ENCODE data around the gene PGAP3. TPM values are rescaled to one million over a fixed set of nuclear protein-coding genes. Genes with fewer than 3 reads are reported as not detected.
A peak's percentile ranks its signal among the peaks of the same experiment; 100 is the strongest.
"Not testable (repeated sequence)": the region's sequence is repeated elsewhere in the genome, so short reads cannot be mapped to it uniquely, and the experiment has no call there.

The PGAP3 gene
- total RNA-seq, 6 donors from 2014 or later = 15.2 to 64.0 (median 27.9) TPM

GRCh38 chr17:39726617-39727016 is 38.8 kb upstream of the PGAP3 start:
- peaks cover 3 to 57% (median 42%) of the 10 kb centered on the region in 4 donors for H3K36me3 ChIP-seq
- H3K27ac ChIP-seq = no peak overlapping the region
- H3K4me1 ChIP-seq = peaks cover 10 to 31% (median 15%) of the 10 kb centered on the region in 4 donors
- H3K27me3 ChIP-seq = no peaks in the 10 kb centered on the region
- no peak for TF ChIP-seq EP300 (IDR thresholded peaks at IDR 0.05)
- TF ChIP-seq POLR2A (IDR thresholded peaks at IDR 0.05) = no peak
- no peak for TF ChIP-seq POLR2AphosphoS5 (IDR thresholded peaks at IDR 0.05)
- TF ChIP-seq CTCF (IDR thresholded peaks at IDR 0.05) = no peak
- ATAC-seq (ENCODE audit: low FRiP score in 2 of 2) (no peak), DNase-seq (peak in 1 of 2 donors; percentile 56)
- 84 to 89% methylated on average over 5 to 9 of the region's 9 CpGs for WGBS, 2 donors
- H3K9me3 ChIP-seq = no peaks in the 10 kb centered on the region
- H3K4me3 ChIP-seq = no peak overlapping the region

- not testable (repeated sequence) for H3K27ac ChIP-seq; H3K27me3 ChIP-seq; DNase-seq; ATAC-seq (ENCODE audit: low FRiP score in 2 of 2); H3K4me3 ChIP-seq; H3K9me3 ChIP-seq
- H3K36me3 ChIP-seq = peaks cover 3 to 62% (median 42%) of the 10 kb centered on the region in 4 donors
- 95% methylated on average over 1 of the region's 1 CpG for WGBS, 2 donors
- peaks cover 10 to 28% (median 13%) of the 10 kb centered on the region in 4 donors for H3K4me1 ChIP-seq
Observed at GRCh38 chr17:39725923-39726322, 38.1 kb upstream of the PGAP3 start.

GRCh38 chr17:39724731-39725130 is 36.9 kb upstream of the PGAP3 start:
- no peak overlapping the region for H3K27ac ChIP-seq
- peaks cover 3 to 69% (median 44%) of the 10 kb centered on the region in 4 donors for H3K36me3 ChIP-seq
- WGBS, 2 donors = 91 to 98% methylated on average over 6 to 12 of the region's 13 CpGs
- TF ChIP-seq POLR2AphosphoS5 (IDR thresholded peaks at IDR 0.05) = no peak
- no peak for TF ChIP-seq CTCF (IDR thresholded peaks at IDR 0.05)
- TF ChIP-seq EP300 (IDR thresholded peaks at IDR 0.05) = no peak
- TF ChIP-seq POLR2A (IDR thresholded peaks at IDR 0.05) = no peak
- no peaks in the 10 kb centered on the region for H3K9me3 ChIP-seq
- peaks cover 7 to 19% (median 9%) of the 10 kb centered on the region in 4 donors for H3K4me1 ChIP-seq
- H3K4me3 ChIP-seq = no peak overlapping the region
- DNase-seq (peak in 1 of 2 donors; percentile 39), ATAC-seq (ENCODE audit: low FRiP score in 2 of 2) (no peak)
- H3K27me3 ChIP-seq = no peaks in the 10 kb centered on the region

- no peak overlapping the region for H3K4me3 ChIP-seq
- no peaks in the 10 kb centered on the region for H3K27me3 ChIP-seq
- H3K36me3 ChIP-seq = peaks cover 3 to 72% (median 40%) of the 10 kb centered on the region in 4 donors
- 84 to 92% methylated on average over 34 of the region's 34 CpGs for WGBS, 2 donors
- no peak overlapping the region for H3K27ac ChIP-seq
- H3K9me3 ChIP-seq = no peaks in the 10 kb centered on the region
- ATAC-seq (ENCODE audit: low FRiP score in 2 of 2) (no peak), DNase-seq (peak in 1 of 2 donors; percentile 75)
- peaks cover 0 to 5% (median 0%) of the 10 kb centered on the region in 4 donors for H3K4me1 ChIP-seq
- TF ChIP-seq POLR2A (IDR thresholded peaks at IDR 0.05) (no peak), EP300 (IDR thresholded peaks at IDR 0.05) (no peak), POLR2AphosphoS5 (IDR thresholded peaks at IDR 0.05) (no peak), CTCF (IDR thresholded peaks at IDR 0.05) (no peak)
Observed at GRCh38 chr17:39722965-39723848, 35.4 kb upstream of the PGAP3 start.

GRCh38 chr17:39722104-39722503 is 34.2 kb upstream of the PGAP3 start:
- Histone ChIP-seq H3K9me3 (no peaks in the 10 kb centered on the region), H3K36me3 (peaks cover 3 to 72% (median 34%) of the 10 kb centered on the region in 4 donors), H3K4me1 (no peaks in the 10 kb centered on the region), H3K27me3 (no peaks in the 10 kb centered on the region), H3K27ac (no peak overlapping the region), H3K4me3 (no peak overlapping the region)
- TF ChIP-seq EP300 (IDR thresholded peaks at IDR 0.05) = no peak
- TF ChIP-seq POLR2AphosphoS5 (IDR thresholded peaks at IDR 0.05) = no peak
- no peak for TF ChIP-seq POLR2A (IDR thresholded peaks at IDR 0.05)
- no peak for TF ChIP-seq CTCF (IDR thresholded peaks at IDR 0.05)
- WGBS, 2 donors = 91 to 93% methylated on average over 6 of the region's 6 CpGs
- no peak for ATAC-seq (ENCODE audit: low FRiP score in 2 of 2)
- DNase-seq = no peak

All from upper lobe of left lung (tissue), 6 donors.